Esophagus (tissue), 2 donors: ENCODE data around the gene AKAP1. TPM values are rescaled to one million over a fixed set of nuclear protein-coding genes. Genes with fewer than 3 reads are reported as not detected.

ENCODE experiments used
- H3K27ac ChIP-seq, 2 donors: one replicate each; pipeline ENCODE4 v1.5.1; 2013; ENCODE audit warnings: low read depth in 2 of 2, mild to moderate bottlenecking in 2 of 2, inconsistent platforms in 1 of 2, low read length in 1 of 2, moderate library complexity in 1 of 2
- H3K27me3 ChIP-seq, 2 donors: one replicate each; pipeline ENCODE4 v1.6.1; 2013; ENCODE audit warnings: low read length in 2 of 2, control low read depth in 1 of 2, mild to moderate bottlenecking in 1 of 2; ENCODE audit not compliant: insufficient read depth in 2 of 2, control insufficient read depth in 1 of 2
- H3K36me3 ChIP-seq, 2 donors: one replicate each; pipeline ENCODE4 v1.6.1; 2013; ENCODE audit warnings: low read length in 1 of 2; ENCODE audit not compliant: control insufficient read depth in 2 of 2, insufficient read depth in 2 of 2
- H3K4me1 ChIP-seq, 2 donors: one replicate each; pipeline ENCODE4 v1.6.1; 2013; ENCODE audit warnings: low read length in 1 of 2; ENCODE audit not compliant: control insufficient read depth in 2 of 2, insufficient read depth in 2 of 2
- H3K4me3 ChIP-seq, 2 donors: one replicate each; pipeline ENCODE4 v1.5.1; 2013; ENCODE audit warnings: low read length in 2 of 2, mild to moderate bottlenecking in 2 of 2, low read depth in 1 of 2, moderate library complexity in 1 of 2
- H3K9me3 ChIP-seq, 2 donors: one replicate each; pipeline ENCODE4 v1.6.1; 2013; ENCODE audit warnings: mild to moderate bottlenecking in 2 of 2, low read depth in 1 of 2, low read length in 1 of 2, moderate library complexity in 1 of 2; ENCODE audit not compliant: control insufficient read depth in 2 of 2, insufficient read depth in 1 of 2
- WGBS, 2 donors: extraction: QIAGEN DNeasy Blood & Tissue Kit; methylation state at CpG; one replicate each; pipeline ENCODE4 v1.1.7; 2013; 5-methylcytosine and 5-hydroxymethylcytosine counted together
- polyA plus RNA-seq, 2 donors: library from polyadenylated mRNA; stranded (reverse); fragments of 200-250 nt; gene quantifications; one replicate each; pipeline ENCODE4 v1.2.3, GENCODE V29; 2013
- donor health status: healthy with polysubstance abuse.
- donor health status: Bipolar disorder and iron deficiency.

AKAP1 gene
- polyA plus RNA-seq, 2 donors = 15.1 to 27.8 TPM

- H3K27ac ChIP-seq = no peak overlapping the region
- no peaks in the 10 kb centered on the region for H3K9me3 ChIP-seq
- H3K4me1 ChIP-seq = no peaks in the 10 kb centered on the region
- H3K27me3 ChIP-seq = no peaks in the 10 kb centered on the region
- H3K4me3 ChIP-seq = no peak overlapping the region
- H3K36me3 ChIP-seq = no peaks in the 10 kb centered on the region
- WGBS, 2 donors = 86 to 95% methylated on average over 3 of the region's 3 CpGs
Observed at GRCh38 chr17:57165754-57166153, 80.7 kb downstream of the AKAP1 start.

DNA sequence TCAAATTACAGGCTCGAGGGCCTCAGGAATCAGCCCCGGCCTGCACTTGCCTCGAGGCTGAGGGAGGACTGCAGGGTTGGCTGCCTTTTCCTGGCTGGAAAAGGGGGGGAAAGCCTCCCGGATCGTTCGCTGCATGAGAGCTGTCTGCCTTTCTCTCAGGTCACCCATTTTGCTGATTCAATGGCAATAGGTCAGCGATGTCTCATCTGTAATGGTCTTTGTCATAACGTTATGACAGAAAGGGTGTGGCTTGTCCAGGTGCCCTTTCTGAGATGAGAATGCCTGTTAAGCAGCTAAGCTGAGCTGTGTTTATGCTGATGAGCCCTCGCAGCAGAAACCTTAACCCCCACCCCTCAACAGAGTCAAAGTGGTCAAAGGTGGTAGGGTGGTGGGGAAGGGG, 81.8 kb downstream of the AKAP1 start:
- 30 to 32% methylated on average over 9 of the region's 9 CpGs for WGBS, 2 donors

GRCh38 chr17:57168695-57169094, 83.6 kb downstream of the AKAP1 start:
- Histone ChIP-seq H3K27ac (no peak overlapping the region), H3K36me3 (no peaks in the 10 kb centered on the region), H3K4me1 (no peaks in the 10 kb centered on the region), H3K4me3 (no peak overlapping the region), H3K9me3 (no peaks in the 10 kb centered on the region), H3K27me3 (no peaks in the 10 kb centered on the region)
- WGBS, 2 donors = 60 to 67% methylated on average over 2 of the region's 2 CpGs

More for the DNA sequence above, 81.8 kb downstream of the AKAP1 start:
- Histone ChIP-seq H3K4me1 (no peaks in the 10 kb centered on the region), H3K9me3 (no peaks in the 10 kb centered on the region), H3K36me3 (no peaks in the 10 kb centered on the region), H3K4me3 (no peak overlapping the region), H3K27me3 (no peaks in the 10 kb centered on the region), H3K27ac (peak overlapping the region; percentile 6 to 27)

DNA sequence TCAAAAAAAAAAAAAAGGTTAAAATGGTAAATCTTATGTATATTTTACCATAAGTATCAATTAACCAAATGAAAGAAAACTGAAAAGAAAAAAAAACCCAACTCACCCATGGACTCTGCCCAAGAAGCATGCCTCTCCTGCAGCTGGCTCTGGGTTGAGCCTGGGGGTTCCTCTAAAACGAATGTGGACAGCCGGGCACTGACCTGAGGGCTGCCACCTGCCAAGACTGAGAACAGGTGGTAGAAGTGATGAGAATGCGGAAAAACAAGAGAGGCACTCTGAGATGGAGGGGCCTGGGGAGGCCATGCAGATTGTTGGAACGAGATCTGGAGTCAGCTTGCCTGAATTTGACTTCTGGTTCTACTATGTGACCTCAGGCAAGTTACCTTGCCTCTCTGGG, 85.8 kb downstream of the AKAP1 start:
- H3K4me3 ChIP-seq = no peak overlapping the region
- no peak overlapping the region for H3K27ac ChIP-seq
- H3K4me1 ChIP-seq = no peaks in the 10 kb centered on the region
- WGBS, 2 donors = 52 to 53% methylated on average over 4 of the region's 4 CpGs
- no peaks in the 10 kb centered on the region for H3K36me3 ChIP-seq
- no peaks in the 10 kb centered on the region for H3K9me3 ChIP-seq
- no peaks in the 10 kb centered on the region for H3K27me3 ChIP-seq

Other genes with a start within 250 kb of the AKAP1 start
- gene TRIM25, start 171.2 kb upstream of the AKAP1 start, polyA plus RNA-seq = 10 to 100 TPM; 15.9 to 18.2 TPM
- gene COIL, start 124.2 kb upstream of the AKAP1 start, polyA plus RNA-seq = 1 to 10 TPM; 8.8 to 9.4 TPM
- gene SCPEP1, start 107.1 kb upstream of the AKAP1 start, polyA plus RNA-seq = 10 to 100 TPM; 51.1 to 98.3 TPM
- gene MSI2, start 171.3 kb downstream of the AKAP1 start, polyA plus RNA-seq = 1 to 10 TPM; 7.8 to 8.2 TPM